Uterus (tissue), 4 donors: Measurements from ENCODE around the gene ZNF609. TPM values are rescaled to one million over a fixed set of nuclear protein-coding genes. Genes with fewer than 3 reads are reported as not detected.

ENCODE experiments used
- DNase-seq, 2 donors: peaks; one replicate each; pipeline ENCODE4 v3.0.0-alpha.2; 2019 to 2020
- H3K27ac ChIP-seq, 2 donors: fragments of 200-600 bp; sonication (generic); 1 replicate in 1 of 2; 2 replicates in 1 of 2; pipeline ENCODE4 v1.5.1; 2016 to 2018
- H3K27me3 ChIP-seq, 2 donors: fragments of 200-600 bp; sonication (generic); one replicate each; pipeline ENCODE4 v1.5.1; 2018 to 2019; ENCODE audit warnings: control low read depth in 1 of 2
- H3K36me3 ChIP-seq, 2 donors: fragments of 200-600 bp; sonication (generic); one replicate each; pipeline ENCODE4 v1.5.1; 2019; ENCODE audit warnings: control low read depth in 1 of 2
- H3K4me1 ChIP-seq, 2 donors: fragments of 200-600 bp; sonication (generic); one replicate each; pipeline ENCODE4 v1.5.1; 2018 to 2019; ENCODE audit warnings: control low read depth in 1 of 2
- H3K4me3 ChIP-seq, 2 donors: fragments of 200-600 bp; sonication (generic); 1 replicate in 1 of 2; 2 replicates in 1 of 2; pipeline ENCODE4 v1.5.1; 2018 to 2019; ENCODE audit warnings: mild to moderate bottlenecking in 1 of 2
- H3K9me3 ChIP-seq, 2 donors: fragments of 200-600 bp; sonication (generic); one replicate each; pipeline ENCODE4 v1.5.1; 2019; ENCODE audit warnings: control low read depth in 1 of 2
- POLR2A ChIP-seq, 2 donors: fragments of 450-650 bp; IDR thresholded peaks; one replicate each; pipeline ENCODE4 v1.6.1; 2016; ENCODE audit warnings: antibody characterized with exemption in 2 of 2, mild to moderate bottlenecking in 1 of 2, moderate library complexity in 1 of 2
- intact Hi-C: fragments of 100-400 bp; cut with DNase I; formaldehyde crosslinking; loops from one replicate; pipeline ENCODE4 v1.15.1; 2023; ENCODE audit warnings: low total_unique reads
- total RNA-seq, 4 donors: library from RNA; depleted of rRNA in 3 of 4; stranded (reverse); fragments of >200 nt in 3 of 4; gene quantifications; one replicate each; pipeline versions ENCODE4 v1.1.0 to v1.2.4, GENCODE V29; 2014 to 2023
- TF ChIP-seq, protein P1 (sequence below), 4 experiments: fragments of 200-600 bp in 2 of 4; fragments of 450-650 bp in 2 of 4; sonication (generic) in 2 of 4; IDR thresholded peaks; one replicate each; pipeline ENCODE4 v1.5.1; 2016 to 2019; ENCODE audit warnings: antibody characterized with exemption in 4 of 4, mild to moderate bottlenecking in 2 of 4, moderate library complexity in 1 of 4
- donor health status: DM: yes; HTN: yes; CAD: no.

Gene ZNF609
- total RNA-seq, 4 donors from 2014 or later: 12.4 to 59.6 (median 26.1) TPM

DNA sequence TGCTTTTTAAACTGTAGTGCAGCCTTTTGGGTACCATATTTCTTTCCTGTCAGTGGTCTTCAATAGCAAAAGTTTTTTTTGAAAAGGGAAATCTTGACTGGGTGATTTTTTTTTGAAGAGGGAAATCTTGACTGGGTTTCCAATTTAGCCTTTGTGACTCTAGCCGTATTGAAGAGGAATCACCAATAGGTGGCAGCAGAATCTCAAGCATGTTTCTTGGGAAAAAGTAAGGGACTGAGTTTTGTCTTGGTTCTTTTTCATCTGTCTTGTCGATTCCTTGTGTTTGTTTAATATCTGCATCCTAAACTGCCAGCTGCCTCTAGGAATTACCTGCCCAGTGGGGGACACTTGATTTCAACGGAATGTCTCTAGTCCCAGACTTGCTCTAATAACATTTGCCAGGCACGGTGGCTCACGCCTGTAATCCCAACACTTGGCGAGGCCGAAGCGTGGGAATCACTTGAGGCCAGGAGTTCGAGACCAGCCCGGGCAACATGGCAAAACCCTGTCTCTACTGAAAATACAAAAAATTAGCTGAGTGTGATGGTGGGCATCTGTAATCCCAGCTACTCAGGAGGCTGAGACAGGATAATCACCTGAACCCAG, 225.9 kb downstream of the ZNF609 start:
- intact Hi-C loops: loop anchor here (2.0 kb wide), 1 partner anchor 45 kb away; no protein-coding TSS in a partner anchor
- peak in 1 of 2 donors; percentile 53 for DNase-seq
- Histone ChIP-seq H3K36me3 (no peaks in the 10 kb centered on the region), H3K4me3 (no peak overlapping the region), H3K4me1 (peaks cover 2 to 19% of the 10 kb centered on the region in 2 donors), H3K27me3 (no peaks in the 10 kb centered on the region), H3K9me3 (no peaks in the 10 kb centered on the region), H3K27ac (peak overlapping the region; percentile 47 to 70)
- no peak for TF ChIP-seq POLR2A (IDR thresholded peaks at IDR 0.05)
- TF ChIP-seq, protein P1, sequence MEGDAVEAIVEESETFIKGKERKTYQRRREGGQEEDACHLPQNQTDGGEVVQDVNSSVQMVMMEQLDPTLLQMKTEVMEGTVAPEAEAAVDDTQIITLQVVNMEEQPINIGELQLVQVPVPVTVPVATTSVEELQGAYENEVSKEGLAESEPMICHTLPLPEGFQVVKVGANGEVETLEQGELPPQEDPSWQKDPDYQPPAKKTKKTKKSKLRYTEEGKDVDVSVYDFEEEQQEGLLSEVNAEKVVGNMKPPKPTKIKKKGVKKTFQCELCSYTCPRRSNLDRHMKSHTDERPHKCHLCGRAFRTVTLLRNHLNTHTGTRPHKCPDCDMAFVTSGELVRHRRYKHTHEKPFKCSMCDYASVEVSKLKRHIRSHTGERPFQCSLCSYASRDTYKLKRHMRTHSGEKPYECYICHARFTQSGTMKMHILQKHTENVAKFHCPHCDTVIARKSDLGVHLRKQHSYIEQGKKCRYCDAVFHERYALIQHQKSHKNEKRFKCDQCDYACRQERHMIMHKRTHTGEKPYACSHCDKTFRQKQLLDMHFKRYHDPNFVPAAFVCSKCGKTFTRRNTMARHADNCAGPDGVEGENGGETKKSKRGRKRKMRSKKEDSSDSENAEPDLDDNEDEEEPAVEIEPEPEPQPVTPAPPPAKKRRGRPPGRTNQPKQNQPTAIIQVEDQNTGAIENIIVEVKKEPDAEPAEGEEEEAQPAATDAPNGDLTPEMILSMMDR (IDR thresholded peaks at IDR 0.05): peak; percentile 68 to 90 (median 79)

DNA sequence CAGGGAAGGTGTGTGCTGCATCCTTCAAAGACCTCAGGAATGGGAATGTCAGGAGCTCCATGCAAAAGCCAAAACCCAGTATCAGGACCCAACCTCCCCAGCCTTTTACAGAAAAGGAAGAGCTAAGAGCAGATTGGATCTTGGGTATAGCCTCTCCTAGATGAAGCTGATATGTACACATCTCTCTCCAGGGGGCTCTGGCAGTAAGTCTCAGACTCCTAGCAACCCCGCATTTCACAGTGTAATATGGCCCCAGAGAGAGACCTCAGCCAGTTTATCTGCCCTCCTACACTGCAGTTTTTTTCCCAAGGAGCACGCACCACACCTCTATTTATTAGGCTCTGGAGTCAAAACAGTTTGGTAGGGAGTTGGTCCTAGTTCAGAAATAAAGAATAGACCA, 226.8 kb downstream of the ZNF609 start:
- H3K4me1 ChIP-seq: peaks cover 4 to 22% of the 10 kb centered on the region in 2 donors
- H3K9me3 ChIP-seq: no peaks in the 10 kb centered on the region
- intact Hi-C loops: loop anchor here (2.0 kb wide), 1 partner anchor 44 kb away; no protein-coding TSS in a partner anchor
- no peak for DNase-seq
- TF ChIP-seq POLR2A (IDR thresholded peaks at IDR 0.05): no peak
- TF ChIP-seq, protein P1 (IDR thresholded peaks at IDR 0.05): no peak
- no peak overlapping the region for H3K4me3 ChIP-seq
- peak overlapping the region; percentile 53 to 64 for H3K27ac ChIP-seq
- no peaks in the 10 kb centered on the region for H3K36me3 ChIP-seq
- H3K27me3 ChIP-seq: no peaks in the 10 kb centered on the region

DNA sequence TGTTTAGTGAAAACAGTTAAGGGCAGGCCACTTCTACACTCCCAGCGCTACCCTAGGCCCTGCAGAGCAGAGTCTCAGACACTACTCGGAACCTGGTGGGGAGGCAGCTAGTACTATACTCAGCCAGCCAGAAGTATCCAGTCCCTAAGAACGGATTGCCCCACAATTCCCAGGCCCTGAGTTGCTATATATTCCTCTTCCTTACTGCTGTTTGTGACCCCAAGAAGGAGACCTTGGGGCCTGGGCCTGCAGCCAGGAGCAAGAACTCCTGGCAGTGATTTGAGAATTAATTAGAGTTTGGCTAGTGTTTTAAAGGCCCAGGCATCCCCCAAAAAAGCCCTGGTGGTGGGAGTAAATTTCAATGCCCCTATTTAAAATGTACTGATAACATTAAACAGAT, 227.3 kb downstream of the ZNF609 start:
- Histone ChIP-seq H3K27ac (peak overlapping the region; percentile 53 to 64), H3K4me3 (no peak overlapping the region), H3K36me3 (no peaks in the 10 kb centered on the region), H3K9me3 (no peaks in the 10 kb centered on the region), H3K4me1 (peaks cover 4 to 23% of the 10 kb centered on the region in 2 donors), H3K27me3 (no peaks in the 10 kb centered on the region)
- intact Hi-C loops: loop anchor here (2.0 kb wide), 1 partner anchor 43 kb away; no protein-coding TSS in a partner anchor
- TF ChIP-seq, protein P1 (IDR thresholded peaks at IDR 0.05): no peak
- no peak for TF ChIP-seq POLR2A (IDR thresholded peaks at IDR 0.05)
- no peak for DNase-seq

DNA sequence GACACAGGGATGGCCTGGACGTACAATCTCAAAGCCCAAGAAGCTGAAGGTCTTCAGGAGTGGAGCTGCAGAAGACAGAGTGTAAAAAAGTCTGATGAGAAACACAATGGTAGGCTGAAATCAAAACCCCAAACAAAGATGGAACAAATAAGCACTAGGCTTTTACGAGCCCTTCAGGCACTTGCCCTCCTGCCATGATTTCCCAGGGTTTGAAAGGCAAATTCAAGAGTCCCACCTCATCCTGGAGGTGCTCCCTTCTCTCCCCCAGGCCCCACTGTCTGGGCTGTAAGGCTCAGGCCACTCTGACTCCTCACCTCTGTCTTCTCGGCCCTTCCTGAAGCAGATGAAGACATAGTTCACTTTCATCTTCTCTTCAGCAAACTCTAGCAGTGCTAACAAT, 228.4 kb downstream of the ZNF609 start:
- Histone ChIP-seq H3K4me1 (peaks cover 4 to 33% of the 10 kb centered on the region in 2 donors), H3K27ac (peak overlapping the region; percentile 53 to 64), H3K27me3 (no peaks in the 10 kb centered on the region), H3K9me3 (no peaks in the 10 kb centered on the region), H3K4me3 (no peak overlapping the region), H3K36me3 (no peaks in the 10 kb centered on the region)
- intact Hi-C loops: no loop called here
- no peak for DNase-seq
- TF ChIP-seq, protein P1 (IDR thresholded peaks at IDR 0.05): no peak
- no peak for TF ChIP-seq POLR2A (IDR thresholded peaks at IDR 0.05)

DNA sequence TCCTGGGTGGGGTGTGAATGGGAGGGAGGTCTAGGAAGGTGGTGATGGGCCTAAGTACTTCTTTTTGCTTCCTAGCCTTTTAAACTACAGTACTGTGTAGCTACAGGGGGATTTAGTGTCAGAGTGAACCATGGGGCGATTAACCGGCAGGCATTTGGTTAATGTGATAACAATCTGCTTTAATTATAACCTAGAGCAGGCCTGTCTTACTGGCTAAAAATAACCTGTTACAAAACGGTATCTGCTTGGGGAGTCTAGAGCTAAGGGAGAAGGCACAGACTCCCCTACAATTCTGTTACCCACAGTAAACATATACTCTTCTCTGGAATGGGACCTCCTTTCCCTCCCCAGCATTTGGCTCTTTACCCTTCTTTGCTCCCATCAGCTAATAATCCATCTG, 229.6 kb downstream of the ZNF609 start:
- Histone ChIP-seq H3K9me3 (no peaks in the 10 kb centered on the region), H3K4me3 (no peak overlapping the region), H3K27ac (peak overlapping the region; percentile 56 to 63), H3K27me3 (no peaks in the 10 kb centered on the region), H3K36me3 (no peaks in the 10 kb centered on the region), H3K4me1 (peaks cover 4 to 45% of the 10 kb centered on the region in 2 donors)
- intact Hi-C loops: no loop called here
- no peak for DNase-seq
- TF ChIP-seq, protein P1 (IDR thresholded peaks at IDR 0.05): no peak
- no peak for TF ChIP-seq POLR2A (IDR thresholded peaks at IDR 0.05)
